A673 (cell line): ENCODE data around the gene SORL1. TPM values are rescaled to one million over a fixed set of nuclear protein-coding genes. Genes with fewer than 3 reads are reported as not detected.

Source experiments
- BruUV-seq: library from RNA; stranded (reverse); fragments of 400-500 nt; replicated peaks from 2 replicates; lab custom pipeline; 2021; lab: Mats Ljungman, UMichigan
- CTCF ChIA-PET: fragments of 300-600 bp; sonication (Branson Sonifier 250); formaldehyde crosslinking; loops from one replicate; lab custom pipeline; 2022; ENCODE audit warnings: antibody characterized with exemption; lab: Charles Lee
- POLR2A ChIA-PET: fragments of 300-600 bp; sonication (Branson Sonifier 250); formaldehyde crosslinking; loops from one replicate; lab custom pipeline; 2022; ENCODE audit warnings: antibody characterized with exemption; ENCODE audit not compliant: low non-redundant PET; lab: Charles Lee
- DNase-seq: peaks from one replicate; pipeline ENCODE4 v3.0.0-alpha.2; 2015; ENCODE audit warnings: low spot score
- H3K27ac ChIP-seq: fragments of 200-600 bp; sonication (generic); 2 replicates; pipeline ENCODE4 v1.5.1; 2016; ENCODE audit warnings: mixed run types, low read depth, mild to moderate bottlenecking, mixed read lengths, antibody characterized with exemption, low read length; ENCODE audit not compliant: poor library complexity, severe bottlenecking
- H3K27me3 ChIP-seq: fragments of 200-600 bp; sonication (generic); replicated peaks from 2 replicates; pipeline ENCODE4 v1.6.1; 2017; ENCODE audit warnings: mixed run types, low read depth, mild to moderate bottlenecking, mixed read lengths, antibody characterized with exemption, low read length; ENCODE audit not compliant: insufficient read depth, poor library complexity
- H3K36me3 ChIP-seq: fragments of 200-600 bp; sonication (generic); 2 replicates; pipeline ENCODE4 v1.6.1; 2016; ENCODE audit warnings: mixed run types, mild to moderate bottlenecking, mixed read lengths, antibody characterized with exemption, low read length; ENCODE audit not compliant: insufficient read depth, poor library complexity, severe bottlenecking
- H3K4me1 ChIP-seq: fragments of 200-600 bp; sonication (generic); 2 replicates; pipeline ENCODE4 v1.6.1; 2017; ENCODE audit warnings: mixed run types, mild to moderate bottlenecking, mixed read lengths, antibody characterized with exemption, low read length; ENCODE audit not compliant: insufficient read depth, poor library complexity, severe bottlenecking
- H3K4me3 ChIP-seq: fragments of 200-600 bp; sonication (generic); 2 replicates; pipeline ENCODE4 v1.5.1; 2016; ENCODE audit warnings: low read depth, mixed run types, mild to moderate bottlenecking, mixed read lengths, low read length; ENCODE audit not compliant: poor library complexity, severe bottlenecking
- H3K9me3 ChIP-seq: fragments of 200-600 bp; sonication (generic); 2 replicates; pipeline ENCODE4 v1.6.1; 2016; ENCODE audit warnings: mixed run types, low read depth, mild to moderate bottlenecking, mixed read lengths, antibody characterized with exemption, low read length; ENCODE audit not compliant: poor library complexity, severe bottlenecking
- CTCF ChIP-seq: fragments of 300-800, 200-600 bp; sonication (generic); conservative IDR thresholded peaks from 2 replicates; pipeline ENCODE4 v1.5.1; 2017; ENCODE audit warnings: low read depth, mild to moderate bottlenecking, antibody characterized with exemption, low read length, moderate library complexity, mixed read lengths
- EZH2 ChIP-seq: fragments of 200-600 bp; sonication (generic); IDR thresholded peaks from 2 replicates; pipeline ENCODE4 v1.6.1; 2017; ENCODE audit warnings: borderline replicate concordance, low read depth, mild to moderate bottlenecking, mixed read lengths, antibody characterized with exemption, low read length; ENCODE audit not compliant: poor library complexity, severe bottlenecking
- intact Hi-C: fragments of 100-400 bp; cut with micrococcal nuclease; formaldehyde crosslinking; loops from one replicate; pipeline ENCODE4 v1.10.0; 2022; ENCODE audit not compliant: unreplicated experiment
- total RNA-seq: library from RNA; stranded (reverse); gene quantifications from 2 replicates; pipeline ENCODE4 v1.2.3, GENCODE V29; 2021

The SORL1 gene
- total RNA-seq, 1 experiment from 2014 or later, result 0.95 TPM

- POLR2A ChIA-PET, result no interaction called here
- CTCF ChIA-PET, result no interaction called here
- no peaks in the 10 kb centered on the region for H3K9me3 ChIP-seq
- H3K4me1 ChIP-seq, result no peaks in the 10 kb centered on the region
- intact Hi-C loops, result no loop called here
- no peak overlapping the region for H3K27ac ChIP-seq
- H3K36me3 ChIP-seq, result no peaks in the 10 kb centered on the region
- TF ChIP-seq CTCF (no peak), EZH2 (no peak)
- no peak for DNase-seq
- peaks cover 8% of the 10 kb centered on the region for H3K27me3 ChIP-seq
- BruUV-seq, result no TSS peak
- no peak overlapping the region for H3K4me3 ChIP-seq
These were observed 60.7 kb downstream of the SORL1 start for GRCh38 chr11:121512468-121513465.

- H3K9me3 ChIP-seq, result no peaks in the 10 kb centered on the region
- H3K36me3 ChIP-seq, result no peaks in the 10 kb centered on the region
- peaks cover 8% of the 10 kb centered on the region for H3K27me3 ChIP-seq
- TF ChIP-seq EZH2, result no peak
- no peak for TF ChIP-seq CTCF
- DNase-seq, result no peak
- ChIA-PET POLR2A (no interaction called here), CTCF (no interaction called here)
- H3K4me3 ChIP-seq, result no peak overlapping the region
- no peaks in the 10 kb centered on the region for H3K4me1 ChIP-seq
- intact Hi-C loops, result no loop called here
- no TSS peak for BruUV-seq
- no peak overlapping the region for H3K27ac ChIP-seq
These were observed 61.7 kb downstream of the SORL1 start for GRCh38 chr11:121513807-121514206.

- Histone ChIP-seq H3K27me3 (peaks cover 8% of the 10 kb centered on the region), H3K36me3 (no peaks in the 10 kb centered on the region), H3K4me3 (no peak overlapping the region), H3K9me3 (no peaks in the 10 kb centered on the region), H3K27ac (no peak overlapping the region), H3K4me1 (no peaks in the 10 kb centered on the region)
- ChIA-PET POLR2A (interaction anchor here (0.7 kb wide), 1 partner anchor 141 kb away, joined by 3 read pairs; no protein-coding TSS in a partner anchor), CTCF (no interaction called here)
- TF ChIP-seq EZH2 (no peak), CTCF (no peak)
- intact Hi-C loops, result no loop called here
- BruUV-seq, result no TSS peak
- no peak for DNase-seq
These were observed 62.6 kb downstream of the SORL1 start for GRCh38 chr11:121514432-121515334.
